Keratinocyte (primary cell): ENCODE data around the gene TIPARP. TPM values are rescaled to one million over a fixed set of nuclear protein-coding genes. Genes with fewer than 3 reads are reported as not detected.
"Not testable (repeated sequence)": the region's sequence is repeated elsewhere in the genome, so short reads cannot be mapped to it uniquely, and the experiment has no call there.

Experiments
- DNase-seq: peaks from one replicate; pipeline ENCODE4 v3.0.0-alpha.2; 2011; ENCODE audit warnings: low read depth, missing footprints, low spot score
- FAIRE-seq: peaks from 2 replicates; lab custom pipeline; 2011; peaks lifted over from hg19 to GRCh38; lab: Jason Lieb, UNC
- H2AFZ ChIP-seq: 2 replicates; pipeline ENCODE4 v1.6.0; 2012; ENCODE audit warnings: low read length, control low read depth, inconsistent platforms; ENCODE audit not compliant: control insufficient read depth
- H3K27ac ChIP-seq: 2 replicates; pipeline ENCODE4 v1.5.1; 2011; ENCODE audit warnings: low read length; ENCODE audit not compliant: control insufficient read depth, insufficient read depth
- H3K27me3 ChIP-seq: 3 replicates; pipeline ENCODE4 v1.6.0; 2011; ENCODE audit warnings: low read length; ENCODE audit not compliant: control insufficient read depth, insufficient read depth; ENCODE audit errors: extremely low read depth
- H3K36me3 ChIP-seq, 2 experiments: 2 replicates in 1 of 2; 3 replicates in 1 of 2; pipeline ENCODE4 v1.5.1; 2011; ENCODE audit warnings: low read length in 2 of 2, mild to moderate bottlenecking in 1 of 2; ENCODE audit not compliant: control insufficient read depth in 2 of 2, insufficient read depth in 2 of 2; ENCODE audit errors: extremely low read depth in 1 of 2
- H3K4me1 ChIP-seq: 3 replicates; pipeline ENCODE4 v1.5.1; 2011; ENCODE audit warnings: low read length; ENCODE audit not compliant: control insufficient read depth, insufficient read depth; ENCODE audit errors: extremely low read depth
- H3K4me2 ChIP-seq: 3 replicates; pipeline ENCODE4 v1.6.0; 2011; ENCODE audit warnings: low read depth, low read length; ENCODE audit not compliant: control insufficient read depth, insufficient read depth; ENCODE audit errors: extremely low read depth
- H3K4me3 ChIP-seq, 3 experiments: fragments of 200-600 bp in 1 of 3; sonication (generic) in 1 of 3; 2 replicates in 2 of 3; 3 replicates in 1 of 3; pipeline ENCODE4 v1.5.1; 2011 to 2016; ENCODE audit warnings: low read length in 3 of 3, mild to moderate bottlenecking in 3 of 3, control low read depth in 2 of 3, inconsistent platforms in 1 of 3, low read depth in 1 of 3, mixed read lengths in 1 of 3, mixed run types in 1 of 3, moderate library complexity in 1 of 3; ENCODE audit not compliant: control insufficient read depth in 2 of 3, insufficient read depth in 2 of 3; ENCODE audit errors: extremely low read depth in 1 of 3
- H3K79me2 ChIP-seq: 2 replicates; pipeline ENCODE4 v1.6.0; 2012; ENCODE audit warnings: low read length; ENCODE audit not compliant: control insufficient read depth, insufficient read depth
- H3K9ac ChIP-seq: 3 replicates; pipeline ENCODE4 v1.6.0; 2011; ENCODE audit warnings: low read length; ENCODE audit not compliant: control insufficient read depth, insufficient read depth; ENCODE audit errors: extremely low read depth
- H3K9me1 ChIP-seq: 3 replicates; pipeline ENCODE4 v1.6.0; 2011; ENCODE audit warnings: low read length; ENCODE audit not compliant: control insufficient read depth, insufficient read depth; ENCODE audit errors: extremely low read depth
- H3K9me3 ChIP-seq: 2 replicates; pipeline ENCODE4 v1.5.1; 2012; ENCODE audit warnings: low read depth, low read length; ENCODE audit not compliant: control insufficient read depth
- H4K20me1 ChIP-seq: 3 replicates; pipeline ENCODE4 v1.6.0; 2011; ENCODE audit warnings: low read length; ENCODE audit not compliant: control insufficient read depth, insufficient read depth; ENCODE audit errors: extremely low read depth
- CTCF ChIP-seq, 3 experiments: IDR thresholded peaks in 1 of 3; conservative IDR thresholded peaks in 1 of 3; optimal IDR thresholded peaks in 1 of 3; 2 replicates in 2 of 3; 3 replicates in 1 of 3; pipeline versions ENCODE3 to v1.5.1; 2011; ENCODE audit warnings: low read length in 3 of 3, mild to moderate bottlenecking in 3 of 3, moderate library complexity in 2 of 3, control low read depth in 1 of 3, inconsistent platforms in 1 of 3; ENCODE audit not compliant: insufficient read depth in 2 of 3; ENCODE audit errors: extremely low read depth in 1 of 3
- EZH2 ChIP-seq: IDR thresholded peaks from one replicate; pipeline ENCODE4 v1.6.1; 2012; ENCODE audit warnings: inconsistent platforms, mild to moderate bottlenecking, low read length, moderate library complexity
- dilution Hi-C: fragments of 300-500 bp; cut with MboI; formaldehyde crosslinking; loops from one replicate; pipeline ENCODE4 v1.7.0; 2020; ENCODE audit warnings: low sequenced_read_pairs; ENCODE audit not compliant: extremely low pct_ligation_motif_present
- polyA plus RNA-seq, 5 experiments: library from polyadenylated mRNA; depleted of rRNA in 3 of 5; stranded (reverse) in 3 of 5; stranded (forward) in 1 of 5; unstranded in 1 of 5; fragments of >200 nt; gene quantifications; 1 replicate in 1 of 5; 2 replicates in 3 of 5; 3 replicates in 1 of 5; pipeline versions ENCODE4 v1.2.1 to v1.2.3, GENCODE V29; 2011 to 2012; ENCODE audit warnings: missing spikeins in 2 of 5, low read depth in 1 of 5, low replicate concordance in 1 of 5

Gene TIPARP
- polyA plus RNA-seq, 1 donor (not counting 4 experiments of a cell fraction or from before 2014, with no cell fraction given) = 62.0 TPM

GRCh38 chr3:156732715-156733421 is 58.5 kb downstream of the TIPARP start:
- Histone ChIP-seq H2AFZ (no peak overlapping the region), H3K79me2 (no peaks in the 10 kb centered on the region), H3K36me3 (no peaks in the 10 kb centered on the region), H3K4me1 (peaks cover 23% of the 10 kb centered on the region), H3K9ac (no peak overlapping the region), H3K9me1 (no peaks in the 10 kb centered on the region), H3K4me2 (no peak overlapping the region), H3K4me3 (no peak overlapping the region), H3K27ac (no peak overlapping the region), H3K9me3 (no peaks in the 10 kb centered on the region), H3K27me3 (no peaks in the 10 kb centered on the region), H4K20me1 (no peaks in the 10 kb centered on the region)
- dilution Hi-C loops = no loop called here
- no peak for TF ChIP-seq EZH2
- no peak for TF ChIP-seq CTCF (optimal IDR thresholded peaks at IDR 0.05 in 1 of 3, IDR thresholded peaks at IDR 0.05 in 1 of 3, conservative IDR thresholded peaks at IDR 0.05 in 1 of 3; ENCODE audit: extremely low read depth in 1 of 3, insufficient read depth in 2 of 3, low read length in 3 of 3)
- FAIRE-seq (no peak), DNase-seq (no peak)

GRCh38 chr3:156734661-156735060 is 60.3 kb downstream of the TIPARP start:
- H3K9ac ChIP-seq, H3K27me3 ChIP-seq, H3K4me3 ChIP-seq, dilution Hi-C loops, H2AFZ ChIP-seq, H3K27ac ChIP-seq, DNase-seq, H3K9me1 ChIP-seq, H4K20me1 ChIP-seq, H3K4me1 ChIP-seq, H3K36me3 ChIP-seq, FAIRE-seq, H3K4me2 ChIP-seq, H3K9me3 ChIP-seq, H3K79me2 ChIP-seq: not testable (repeated sequence)

GRCh38 chr3:156735471-156735870 is 61.1 kb downstream of the TIPARP start:
- Histone ChIP-seq H3K9ac (no peak overlapping the region), H3K79me2 (no peaks in the 10 kb centered on the region), H2AFZ (no peak overlapping the region), H3K9me1 (no peaks in the 10 kb centered on the region), H3K27ac (no peak overlapping the region), H3K4me1 (no peaks in the 10 kb centered on the region), H3K36me3 (no peaks in the 10 kb centered on the region), H3K4me3 (no peak overlapping the region), H3K9me3 (no peaks in the 10 kb centered on the region), H3K4me2 (no peak overlapping the region), H3K27me3 (no peaks in the 10 kb centered on the region), H4K20me1 (no peaks in the 10 kb centered on the region)
- no peak for TF ChIP-seq CTCF (optimal IDR thresholded peaks at IDR 0.05 in 1 of 3, IDR thresholded peaks at IDR 0.05 in 1 of 3, conservative IDR thresholded peaks at IDR 0.05 in 1 of 3; ENCODE audit: extremely low read depth in 1 of 3, insufficient read depth in 2 of 3, low read length in 3 of 3)
- no peak for TF ChIP-seq EZH2
- DNase-seq (no peak), FAIRE-seq (no peak)
- dilution Hi-C loops = no loop called here

GRCh38 chr3:156737049-156737448 is 62.7 kb downstream of the TIPARP start:
- DNase-seq, H4K20me1 ChIP-seq, FAIRE-seq, H3K9ac ChIP-seq, H3K4me3 ChIP-seq, H2AFZ ChIP-seq, H3K36me3 ChIP-seq, dilution Hi-C loops, H3K9me3 ChIP-seq, H3K27me3 ChIP-seq, H3K4me2 ChIP-seq, H3K4me1 ChIP-seq, H3K79me2 ChIP-seq, H3K9me1 ChIP-seq, H3K27ac ChIP-seq: not testable (repeated sequence)
